PC-3 (cell line): Measurements from ENCODE around the gene APOBEC3G.

ENCODE experiments used
- EZH2 ChIP-seq: fragments of 300-600 bp; sonication (generic); IDR thresholded peaks from one replicate; pipeline ENCODE4 v1.6.1; 2017; ENCODE audit warnings: antibody characterized with exemption, mild to moderate bottlenecking, low read length; ENCODE audit not compliant: unreplicated experiment
- EZH2phosphoT487 ChIP-seq: fragments of 300-600 bp; sonication (generic); IDR thresholded peaks from 2 replicates; pipeline ENCODE4 v1.6.1; 2018; ENCODE audit warnings: mild to moderate bottlenecking, antibody characterized with exemption, low read length, borderline replicate concordance
- TF ChIP-seq, protein P1 (sequence below): fragments of 300-600 bp; sonication (generic); conservative IDR thresholded peaks from 2 replicates; pipeline ENCODE4 v1.5.1; 2017; ENCODE audit warnings: antibody characterized with exemption, low read depth, mild to moderate bottlenecking, low read length

DNA sequence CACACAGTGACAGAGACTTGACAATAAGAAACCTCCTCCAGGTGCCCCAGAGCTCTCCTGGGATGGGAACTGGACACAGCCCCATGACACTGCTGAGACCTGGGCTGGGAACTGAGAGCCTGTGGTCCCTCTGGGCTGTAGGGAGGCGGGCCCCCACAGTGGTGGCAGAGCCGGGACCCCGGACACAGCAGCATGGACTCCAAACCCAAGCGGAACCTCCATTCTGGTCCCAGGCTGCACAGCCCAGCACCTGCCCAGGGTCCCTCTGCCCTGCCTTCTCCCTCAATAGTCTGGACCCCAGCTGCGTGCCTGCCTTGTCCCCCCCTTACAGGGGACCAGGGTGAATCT lies 11.6 kb downstream of the APOBEC3G start:
- TF ChIP-seq, protein P1, sequence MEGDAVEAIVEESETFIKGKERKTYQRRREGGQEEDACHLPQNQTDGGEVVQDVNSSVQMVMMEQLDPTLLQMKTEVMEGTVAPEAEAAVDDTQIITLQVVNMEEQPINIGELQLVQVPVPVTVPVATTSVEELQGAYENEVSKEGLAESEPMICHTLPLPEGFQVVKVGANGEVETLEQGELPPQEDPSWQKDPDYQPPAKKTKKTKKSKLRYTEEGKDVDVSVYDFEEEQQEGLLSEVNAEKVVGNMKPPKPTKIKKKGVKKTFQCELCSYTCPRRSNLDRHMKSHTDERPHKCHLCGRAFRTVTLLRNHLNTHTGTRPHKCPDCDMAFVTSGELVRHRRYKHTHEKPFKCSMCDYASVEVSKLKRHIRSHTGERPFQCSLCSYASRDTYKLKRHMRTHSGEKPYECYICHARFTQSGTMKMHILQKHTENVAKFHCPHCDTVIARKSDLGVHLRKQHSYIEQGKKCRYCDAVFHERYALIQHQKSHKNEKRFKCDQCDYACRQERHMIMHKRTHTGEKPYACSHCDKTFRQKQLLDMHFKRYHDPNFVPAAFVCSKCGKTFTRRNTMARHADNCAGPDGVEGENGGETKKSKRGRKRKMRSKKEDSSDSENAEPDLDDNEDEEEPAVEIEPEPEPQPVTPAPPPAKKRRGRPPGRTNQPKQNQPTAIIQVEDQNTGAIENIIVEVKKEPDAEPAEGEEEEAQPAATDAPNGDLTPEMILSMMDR: no peak
- no peak for TF ChIP-seq EZH2
- no peak for TF ChIP-seq EZH2phosphoT487
